A204.1 (cell line): ENCODE data around the gene SEC24C.
"Not testable (repeated sequence)": the region's sequence is repeated elsewhere in the genome, so short reads cannot be mapped to it uniquely, and the experiment has no call there.

Source experiments
- FAIRE-seq: peaks from 2 replicates; lab custom pipeline; 2012; peaks lifted over from hg19 to GRCh38; lab: Jason Lieb, UNC

The SEC24C gene

GRCh38 chr10:73731588-73732375 is 12.4 kb upstream of the SEC24C start:
- FAIRE-seq, result no peak

- FAIRE-seq, result no peak
Measured at GRCh38 chr10:73732426-73732825, 11.7 kb upstream of the SEC24C start.

GRCh38 chr10:73732931-73733623 is 11.1 kb upstream of the SEC24C start:
- no peak for FAIRE-seq

DNA sequence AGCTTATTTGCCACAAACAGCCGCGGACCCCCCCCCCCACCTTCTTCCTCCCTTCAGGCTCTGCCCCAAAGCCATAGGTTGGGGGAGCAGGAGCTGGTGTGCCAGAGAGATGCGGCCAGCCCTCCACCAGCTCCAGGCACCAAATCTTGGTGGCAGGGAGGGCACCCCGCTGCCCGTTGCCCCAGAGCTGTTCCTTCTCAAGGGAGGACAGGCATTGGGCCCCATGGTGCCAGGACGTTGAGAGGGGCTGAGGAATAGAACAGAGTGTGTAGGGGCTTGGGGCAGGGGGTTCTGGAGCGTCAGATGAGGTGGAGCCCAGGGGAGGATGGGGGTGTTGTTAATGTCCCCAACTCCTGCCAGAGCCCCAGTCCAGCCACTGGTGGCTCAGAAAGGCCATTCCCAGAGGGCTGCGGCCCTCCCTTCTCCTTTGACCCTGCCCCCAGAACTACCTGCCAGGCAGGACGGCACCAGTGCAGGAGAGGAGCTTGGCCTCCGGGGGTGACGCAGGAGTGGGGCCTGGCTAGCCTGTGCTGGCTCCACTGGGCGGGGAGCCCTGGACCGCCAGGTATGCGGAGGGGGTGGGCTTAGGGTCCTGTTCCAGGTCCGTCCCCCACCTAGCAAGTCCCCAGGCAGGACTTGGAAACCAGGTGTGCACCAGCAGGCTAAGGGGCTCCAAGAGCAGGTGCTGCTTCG is 10.0 kb upstream of the SEC24C start:
- no peak for FAIRE-seq

DNA sequence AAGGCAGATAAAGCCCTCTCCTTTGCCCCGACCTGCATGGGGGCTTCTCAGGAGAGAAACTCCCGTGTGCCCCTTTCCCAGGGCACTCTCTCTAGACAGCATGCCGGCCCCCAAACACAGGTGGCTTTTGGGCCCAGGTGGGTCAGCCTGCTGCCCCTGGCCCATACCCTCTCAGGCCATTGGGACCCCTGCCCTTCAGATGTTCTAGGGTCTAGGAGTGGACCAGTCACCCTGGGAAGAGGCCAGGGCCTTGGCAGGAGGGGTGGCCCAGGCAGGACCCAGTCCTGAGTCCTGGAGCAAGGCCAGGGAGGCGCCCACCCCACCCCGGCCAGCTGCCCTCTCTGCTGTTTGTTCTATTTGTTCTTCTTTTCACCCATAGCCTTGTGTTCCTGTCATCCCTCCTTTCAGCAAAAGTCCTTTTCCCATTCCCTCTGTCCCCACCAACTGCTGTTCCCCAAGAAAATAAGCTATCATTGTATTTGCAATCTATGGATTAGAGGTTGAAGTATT is 9.3 kb upstream of the SEC24C start:
- no peak for FAIRE-seq

DNA sequence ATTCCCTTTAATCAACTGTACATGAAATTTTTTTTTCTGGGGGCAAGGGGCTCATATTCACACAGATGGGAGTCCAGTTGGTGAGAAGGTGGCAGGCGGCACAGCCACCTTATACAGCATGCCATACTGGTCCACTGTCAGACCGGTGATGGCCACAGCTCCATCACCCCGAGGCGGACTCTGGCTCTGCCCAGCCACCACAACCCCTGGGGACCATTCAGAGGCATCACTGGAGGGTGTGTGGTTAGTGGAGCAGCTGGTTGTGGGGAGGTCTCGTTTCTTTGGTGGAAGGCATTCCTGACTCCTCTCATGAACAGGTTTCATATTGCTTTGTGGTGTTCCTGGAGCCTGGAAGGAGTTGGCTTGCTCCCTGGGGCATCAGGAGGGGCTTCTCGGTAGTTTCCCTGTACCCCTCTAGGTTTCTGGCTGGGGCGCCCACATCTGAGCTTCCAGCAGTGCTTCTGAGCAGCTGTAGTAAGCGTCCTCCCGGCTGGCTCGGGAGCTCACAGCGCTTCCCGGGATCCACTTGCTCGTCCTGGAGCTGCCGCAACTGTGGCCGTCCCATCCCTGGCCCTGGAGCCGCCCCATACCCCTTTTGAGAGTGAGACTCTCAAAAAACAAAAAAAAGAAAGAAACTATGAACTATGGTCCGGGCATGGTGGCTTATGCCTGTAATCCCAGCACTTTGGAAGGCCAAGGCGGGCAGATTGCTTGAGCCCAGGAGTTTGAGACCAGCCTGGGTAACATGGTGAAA is 3.5 kb upstream of the SEC24C start:
- FAIRE-seq, result not testable (repeated sequence)

DNA sequence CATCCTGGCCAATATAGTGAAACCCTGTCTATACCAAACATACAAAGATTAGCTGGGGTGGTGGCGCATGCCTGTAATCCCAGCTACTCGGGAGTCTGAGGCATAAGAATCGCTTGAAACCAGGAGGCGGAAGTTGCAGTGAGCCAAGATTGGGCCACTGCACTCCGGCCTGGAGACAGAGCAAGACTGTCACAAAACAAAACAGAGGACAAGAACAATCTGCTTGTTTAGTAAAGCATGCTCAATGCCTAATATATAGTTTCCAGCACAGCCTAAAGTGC is 1.8 kb upstream of the SEC24C start:
- no peak for FAIRE-seq

DNA sequence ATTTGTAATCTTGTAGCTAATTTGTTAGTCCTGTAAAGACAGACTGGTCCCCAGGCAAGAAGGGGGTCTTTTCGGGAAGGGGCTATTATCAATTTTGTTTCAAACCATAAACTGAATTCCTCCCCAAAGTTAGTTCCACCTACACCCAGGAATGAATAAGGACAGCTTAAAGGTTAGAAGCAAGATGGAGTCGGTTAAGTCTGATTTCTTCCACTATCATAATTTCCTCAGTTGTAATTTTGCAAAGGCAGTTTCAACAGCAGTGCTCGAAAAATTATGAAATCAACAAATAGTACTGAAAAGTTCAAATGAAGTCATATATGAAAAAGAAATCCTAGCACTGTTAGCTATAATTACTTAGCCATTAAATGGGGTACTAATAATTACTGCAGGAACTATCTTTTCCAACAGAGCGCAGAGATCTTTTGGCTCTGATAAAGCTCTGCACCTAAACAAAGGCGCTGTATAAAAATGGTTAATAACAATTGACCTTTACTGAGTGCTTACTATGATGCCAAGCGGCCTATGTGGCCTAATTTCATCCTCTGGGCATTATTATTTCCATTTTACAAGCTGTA is 756 bp upstream of the SEC24C start:
- no peak for FAIRE-seq

GRCh38 chr10:73744664-73744975 is 448 bp downstream of the SEC24C start:
- FAIRE-seq, result no peak

DNA sequence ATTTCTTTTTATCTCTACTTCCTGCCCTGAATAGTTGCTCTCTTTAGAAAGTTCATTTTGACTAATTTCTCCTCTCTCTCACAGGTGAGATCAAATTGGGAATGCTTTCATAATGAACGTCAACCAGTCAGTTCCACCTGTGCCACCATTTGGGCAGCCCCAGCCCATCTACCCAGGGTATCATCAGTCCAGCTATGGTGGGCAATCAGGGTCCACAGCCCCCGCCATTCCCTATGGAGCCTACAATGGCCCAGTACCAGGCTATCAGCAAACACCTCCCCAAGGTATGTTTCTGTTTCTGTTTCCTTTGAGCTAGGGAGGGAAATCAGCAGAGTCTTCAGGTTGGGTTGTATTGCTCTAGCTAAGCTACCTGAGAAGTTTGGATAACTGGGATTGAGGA is 2.5 kb downstream of the SEC24C start:
- no peak for FAIRE-seq

- FAIRE-seq, result no peak
Measured at GRCh38 chr10:73750819-73751218, 6.6 kb downstream of the SEC24C start.

- FAIRE-seq, result no peak
Measured at GRCh38 chr10:73756183-73756582, 12.0 kb downstream of the SEC24C start.

DNA sequence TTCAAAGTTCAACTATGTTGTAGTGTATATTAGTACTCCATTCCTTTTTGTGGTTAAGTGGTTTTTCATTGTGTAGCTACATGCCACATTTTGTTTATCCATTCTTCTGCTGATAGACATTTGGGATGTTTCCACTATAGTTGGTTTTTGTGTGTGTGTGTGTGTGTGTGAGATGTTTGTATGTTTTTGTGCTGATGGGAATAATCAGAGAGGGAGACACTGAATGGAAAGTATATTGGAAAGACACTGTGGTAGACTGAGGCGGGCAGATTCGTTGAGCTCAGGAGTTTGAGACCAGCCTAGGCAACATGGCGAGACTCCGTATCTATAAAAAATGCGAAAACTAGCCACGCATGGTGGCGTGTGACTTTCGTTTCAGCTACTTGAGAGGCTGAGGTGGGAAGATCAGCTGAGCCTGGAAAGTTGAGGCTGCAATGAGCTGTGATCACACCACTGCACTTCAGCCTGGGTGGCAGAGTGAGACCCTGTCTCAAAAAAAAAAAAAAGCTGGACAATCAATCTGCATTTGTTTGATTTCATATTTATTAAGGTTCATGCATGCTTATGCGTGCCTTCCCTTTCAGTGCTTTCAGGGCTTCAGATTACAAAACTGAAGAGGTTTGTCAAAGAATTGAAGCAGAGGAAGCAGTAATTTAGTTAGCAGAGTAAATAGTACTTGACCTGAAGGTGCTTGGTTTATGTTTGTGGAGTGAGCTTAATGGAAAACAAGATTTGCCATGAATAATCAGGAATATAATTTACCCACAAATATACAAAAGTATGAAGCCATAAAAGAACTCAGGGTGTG is 14.7 kb downstream of the SEC24C start:
- FAIRE-seq, result no peak

DNA sequence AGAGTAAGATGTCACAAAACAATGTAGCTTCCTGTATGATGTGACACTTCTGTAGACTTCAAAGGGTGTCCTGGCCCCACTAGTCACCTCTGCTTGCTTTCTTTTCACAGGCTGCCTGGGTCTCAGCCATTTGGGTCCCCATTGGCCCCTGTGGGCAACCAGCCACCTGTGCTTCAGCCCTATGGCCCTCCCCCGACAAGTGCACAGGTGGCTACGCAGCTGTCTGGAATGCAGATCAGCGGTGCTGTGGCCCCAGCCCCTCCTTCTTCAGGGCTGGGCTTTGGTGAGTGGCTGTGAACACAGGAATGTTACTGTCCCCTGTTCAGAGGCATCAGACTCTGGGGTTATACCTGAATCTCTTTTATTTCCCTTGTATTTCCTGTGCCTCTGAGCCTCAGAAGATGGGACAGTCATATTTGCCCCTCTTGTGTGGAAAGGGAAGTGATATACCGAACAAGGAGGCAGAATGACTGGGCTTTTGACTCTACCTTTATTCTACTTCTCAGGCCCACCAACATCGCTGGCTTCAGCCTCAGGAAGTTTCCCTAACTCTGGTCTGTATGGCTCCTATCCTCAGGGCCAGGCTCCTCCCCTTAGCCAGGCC is 15.4 kb downstream of the SEC24C start:
- no peak for FAIRE-seq

DNA sequence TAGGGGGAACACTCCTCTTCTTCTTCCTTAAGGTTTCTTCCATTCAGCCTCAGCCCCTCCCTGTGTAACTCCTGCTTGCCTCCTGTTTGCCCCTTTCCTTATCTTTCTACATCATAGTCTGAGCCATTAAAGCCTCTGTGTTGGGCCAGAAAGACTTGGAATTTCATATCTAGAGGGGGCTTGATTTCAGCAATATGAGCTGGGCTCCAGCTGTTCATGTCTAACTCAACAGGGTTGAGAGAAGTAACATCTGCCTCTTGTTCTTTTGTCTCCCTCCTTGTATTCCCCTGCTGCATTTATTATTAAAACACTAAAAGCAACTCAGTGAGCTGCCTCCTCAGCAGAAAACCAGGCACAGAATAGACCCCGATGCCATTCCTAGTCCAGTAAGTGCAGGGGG is 17.6 kb downstream of the SEC24C start:
- FAIRE-seq, result no peak

DNA sequence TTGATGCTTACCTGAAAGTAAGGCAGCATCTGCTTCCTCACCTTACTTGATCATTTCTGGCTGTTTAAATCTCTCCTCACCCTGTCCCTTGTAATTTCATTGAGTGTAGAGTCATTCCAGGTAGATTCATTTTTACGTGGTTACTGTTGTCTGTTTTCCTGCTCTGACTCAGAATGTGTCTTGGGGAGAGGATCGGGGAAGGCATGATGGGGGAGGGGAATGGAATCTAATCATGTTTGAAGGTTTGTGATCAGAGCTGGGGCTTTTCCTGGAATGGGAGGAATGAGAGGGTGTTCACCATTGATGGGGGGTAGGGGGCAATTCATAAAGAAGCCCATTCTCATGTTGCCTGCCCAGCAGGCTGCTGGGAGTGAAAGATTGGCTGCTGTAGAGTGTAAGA is 18.7 kb downstream of the SEC24C start:
- FAIRE-seq, result no peak

- no peak for FAIRE-seq
Measured at GRCh38 chr10:73763343-73763742, 19.2 kb downstream of the SEC24C start.

- FAIRE-seq, result no peak
Measured at GRCh38 chr10:73765066-73765465, 20.9 kb downstream of the SEC24C start.

DNA sequence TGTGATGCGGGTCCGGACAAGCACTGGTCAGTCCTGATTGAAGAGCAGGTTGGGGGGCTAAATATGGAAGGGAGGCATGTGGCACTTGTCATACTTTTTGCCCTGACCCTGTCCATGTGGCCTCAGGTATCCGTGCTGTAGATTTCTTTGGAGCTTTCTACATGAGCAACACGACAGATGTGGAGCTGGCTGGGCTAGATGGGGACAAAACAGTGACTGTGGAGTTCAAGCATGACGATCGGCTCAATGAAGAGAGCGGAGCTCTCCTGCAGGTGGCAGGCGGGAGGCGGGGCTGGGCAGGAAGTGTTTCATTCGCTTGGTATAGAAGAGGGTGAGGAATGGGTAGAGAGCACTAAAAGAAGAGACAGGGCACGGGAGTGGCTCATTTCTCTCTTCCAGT is 24.7 kb downstream of the SEC24C start:
- FAIRE-seq, result no peak

DNA sequence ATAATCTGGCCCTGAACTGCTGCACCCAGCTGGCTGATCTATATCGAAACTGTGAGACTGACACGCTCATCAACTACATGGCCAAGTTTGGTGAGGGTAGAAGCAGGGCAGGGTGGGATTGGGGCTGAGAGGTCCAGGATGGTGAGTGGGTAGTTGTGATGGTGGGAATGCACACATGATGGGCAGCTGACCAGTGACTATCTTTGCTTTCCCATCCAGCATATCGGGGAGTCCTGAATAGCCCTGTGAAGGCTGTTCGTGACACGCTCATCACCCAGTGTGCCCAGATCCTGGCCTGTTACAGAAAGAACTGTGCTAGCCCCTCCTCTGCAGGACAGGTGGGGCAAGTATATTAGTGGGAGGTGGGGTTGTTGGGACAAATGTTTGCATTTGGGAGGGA is 25.2 kb downstream of the SEC24C start:
- FAIRE-seq, result no peak

- no peak for FAIRE-seq
Measured at GRCh38 chr10:73771722-73772280, 27.6 kb downstream of the SEC24C start.
